Stimulated activated CD4-positive, alpha-beta T cell treated with anti-CD3 and anti-CD28 coated beads, Interleukin-1b, Interleukin-23, amount 100 ng/mL, for 4 hours (primary cell): ENCODE measurements around the gene RNF112.

Source experiments
- DNase-seq, 2 donors: peaks; one replicate each; pipeline ENCODE4 v3.0.0-alpha.2; 2020; ENCODE audit warnings: low read depth in 2 of 2

The RNF112 gene

GRCh38 chr17:19374136-19374535 lies 36.9 kb upstream of the RNF112 start:
- DNase-seq: no peak

DNA sequence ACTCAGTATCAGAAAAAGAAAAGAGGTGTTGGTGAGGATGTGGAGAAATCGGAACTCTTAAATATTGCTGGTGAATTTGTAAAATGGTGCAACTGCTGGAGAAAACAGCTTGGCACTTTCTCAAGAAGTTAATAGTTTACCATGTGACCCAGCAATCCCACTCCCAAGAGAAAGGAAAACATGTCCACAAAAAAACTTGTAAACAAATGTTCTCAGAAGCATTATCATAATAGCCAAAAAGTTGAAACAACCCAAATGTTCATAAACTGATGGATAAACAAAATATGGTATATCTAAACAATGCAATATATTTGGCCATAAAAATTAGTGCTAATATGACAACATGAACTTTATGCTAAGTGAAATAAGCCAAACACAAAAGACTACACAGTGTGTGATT lies 35.3 kb upstream of the RNF112 start:
- DNase-seq: no peak

DNA sequence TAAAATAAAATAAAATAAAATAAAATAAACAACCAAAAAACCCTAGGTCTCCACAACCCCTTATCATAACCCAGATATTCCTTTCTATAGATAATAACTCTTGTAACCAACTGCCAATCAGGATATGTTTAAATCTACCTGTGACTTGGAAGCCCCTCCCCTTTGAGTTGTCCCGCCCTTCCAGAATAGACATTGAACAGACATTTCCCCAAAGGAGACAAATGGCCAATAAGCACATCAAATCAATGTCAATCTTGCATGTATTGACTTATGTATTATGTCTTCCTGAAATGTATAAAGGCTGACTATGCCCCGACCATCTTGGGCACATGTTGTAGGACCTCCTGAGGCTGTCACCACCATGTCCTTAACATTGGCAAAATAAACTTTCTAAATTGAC lies 34.2 kb upstream of the RNF112 start:
- DNase-seq: no peak

DNA sequence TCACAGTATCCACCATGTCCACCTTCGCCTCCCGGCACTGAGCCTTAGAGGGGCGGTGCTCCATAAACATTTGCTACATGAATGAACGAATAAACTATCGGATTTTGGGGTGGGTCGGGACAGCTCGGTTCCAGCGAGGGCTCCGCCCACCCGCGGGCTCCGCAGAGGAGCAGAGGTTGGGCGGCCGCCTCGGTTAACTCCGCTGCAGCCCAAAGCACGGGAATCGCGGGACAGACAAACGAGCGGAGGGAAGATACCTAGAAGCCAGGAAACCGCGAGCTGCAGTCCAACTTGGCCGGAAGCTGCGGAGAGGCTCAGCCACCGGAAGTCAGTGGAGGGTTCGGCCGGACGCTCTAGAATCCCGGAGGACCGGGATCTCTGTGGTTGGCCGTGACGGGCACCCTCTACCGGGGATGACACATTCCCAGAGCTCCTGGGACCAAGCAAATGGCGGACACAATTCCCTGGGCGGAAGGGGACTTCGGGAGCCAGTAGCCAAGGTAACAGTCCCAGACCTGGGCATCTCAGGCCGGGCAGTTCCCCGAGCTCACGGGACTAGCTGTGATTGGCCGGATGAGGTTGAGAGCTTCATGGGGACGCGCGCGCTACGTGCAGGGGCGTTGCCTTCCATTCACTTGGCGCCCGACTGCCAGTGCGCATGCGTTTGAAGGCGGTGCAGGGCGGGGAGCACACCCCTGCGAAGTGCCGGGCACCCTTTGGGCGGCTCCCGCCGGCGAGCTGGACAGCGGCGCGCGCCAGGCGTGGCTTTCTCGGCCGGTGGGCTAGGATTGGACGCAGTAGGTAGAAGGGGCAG lies 33.2 kb upstream of the RNF112 start:
- DNase-seq: peak; percentile 80 to 88

- no peak for DNase-seq
Observed at GRCh38 chr17:19378416-19379360, 32.3 kb upstream of the RNF112 start, which contains the start of gene MAPK7. Gene MAPK7 (plus strand): TSS chr17:19378498. CDS start chr17:19378901, 403 bp downstream.

GRCh38 chr17:19379361-19380065 lies 31.5 kb upstream of the RNF112 start:
- no peak for DNase-seq

GRCh38 chr17:19380481-19381301 lies 30.3 kb upstream of the RNF112 start:
- DNase-seq: no peak

- DNase-seq: no peak
Observed at GRCh38 chr17:19381361-19381740, 29.7 kb upstream of the RNF112 start.

- no peak for DNase-seq
Observed at GRCh38 chr17:19381741-19382444, 29.1 kb upstream of the RNF112 start.

GRCh38 chr17:19382531-19383444 lies 28.2 kb upstream of the RNF112 start:
- no peak for DNase-seq

GRCh38 chr17:19383681-19384470 lies 27.2 kb upstream of the RNF112 start:
- DNase-seq: no peak

- no peak for DNase-seq
Observed at GRCh38 chr17:19384723-19385391, 26.2 kb upstream of the RNF112 start.

- DNase-seq: no peak
Observed at GRCh38 chr17:19385521-19385983, 25.5 kb upstream of the RNF112 start.

GRCh38 chr17:19386051-19386929 lies 24.7 kb upstream of the RNF112 start:
- no peak for DNase-seq

DNA sequence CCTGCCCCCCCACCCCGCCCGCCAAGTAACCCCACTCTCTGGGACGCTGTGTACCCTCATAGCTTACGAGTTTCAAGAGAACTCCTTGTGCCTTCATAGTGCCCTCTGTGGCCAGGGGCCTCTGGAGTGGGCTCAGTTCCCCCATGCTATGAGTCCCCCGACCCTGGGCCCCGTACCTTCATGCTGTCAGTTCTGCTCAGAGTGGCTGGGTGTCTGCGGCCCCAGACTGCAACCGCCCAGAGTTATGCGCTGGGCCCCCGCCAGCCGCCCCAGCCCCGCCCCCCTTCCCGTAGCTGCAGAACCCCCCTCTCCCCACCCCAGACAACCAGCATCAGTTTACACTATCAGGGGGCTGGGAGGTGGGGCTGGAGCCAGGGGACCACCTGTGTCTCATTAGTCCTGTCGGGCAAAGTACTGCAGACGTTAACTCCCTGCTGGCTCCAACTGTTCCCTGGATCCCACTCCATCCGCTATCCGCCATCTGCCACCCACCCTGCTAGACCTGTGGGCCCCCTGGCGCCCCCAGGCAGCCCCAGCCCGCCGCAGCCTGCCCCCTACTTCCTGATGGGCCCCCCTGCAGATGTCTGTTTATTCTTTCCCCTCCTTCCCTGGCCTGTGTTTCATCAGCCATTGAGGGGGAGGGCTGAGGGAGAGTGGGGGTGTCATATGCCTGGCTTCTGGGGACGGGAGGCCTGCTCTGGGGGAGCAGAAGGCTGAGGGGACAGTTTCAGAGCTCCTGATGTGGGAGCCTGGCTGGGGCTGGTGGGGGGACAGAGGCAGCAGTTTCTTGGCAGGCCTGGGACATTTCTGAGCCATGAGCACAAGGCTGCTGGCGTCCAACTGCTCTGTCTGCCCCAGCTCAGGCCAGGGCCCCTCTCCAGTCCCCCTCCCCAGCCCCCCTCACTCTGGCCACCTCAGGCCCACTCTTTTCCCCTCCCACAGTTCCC lies 23.8 kb upstream of the RNF112 start, which contains the start of gene MFAP4:
TSS of gene MFAP4 (minus strand) at position 217 of the 947 bp plus-strand sequence. CDS start at position 182, 35 bp downstream.
- DNase-seq: no peak
